Kidney epithelial cell (primary cell): Measurements from ENCODE around the gene DOCK3. TPM values are rescaled to one million over a fixed set of nuclear protein-coding genes. Genes with fewer than 3 reads are reported as not detected.
"Not testable (repeated sequence)": the region's sequence is repeated elsewhere in the genome, so short reads cannot be mapped to it uniquely, and the experiment has no call there.

Source experiments
- DNase-seq: peaks from one replicate; pipeline ENCODE4 v3.0.0-alpha.2; 2010; ENCODE audit warnings: low read depth
- H3K27me3 ChIP-seq: 2 replicates; pipeline ENCODE4 v1.6.0; 2011; ENCODE audit warnings: low read length; ENCODE audit not compliant: control insufficient read depth, insufficient read depth
- H3K36me3 ChIP-seq: 2 replicates; pipeline ENCODE4 v1.5.1; 2011; ENCODE audit warnings: low read length; ENCODE audit not compliant: control insufficient read depth, insufficient read depth
- H3K4me3 ChIP-seq: 2 replicates; pipeline ENCODE4 v1.5.1; 2011; ENCODE audit warnings: low read depth, mild to moderate bottlenecking, control low read depth, low read length
- CTCF ChIP-seq: IDR thresholded peaks from 2 replicates; pipeline ENCODE4 v1.5.1; 2011; ENCODE audit warnings: mild to moderate bottlenecking, moderate library complexity, low read length, control low read depth, inconsistent platforms; ENCODE audit not compliant: insufficient read depth, poor library complexity, severe bottlenecking
- total RNA-seq: library from RNA; depleted of rRNA; stranded (reverse); fragments of >200 nt; gene quantifications from 2 replicates; pipeline ENCODE4 v1.2.3, GENCODE V29; 2015

The DOCK3 gene
- total RNA-seq, 1 donor from 2014 or later: 1.7 TPM

GRCh38 chr3:51307458-51307857 lies 632.7 kb downstream of the DOCK3 start:
- Histone ChIP-seq H3K27me3 (no peaks in the 10 kb centered on the region), H3K4me3 (no peak overlapping the region), H3K36me3 (no peaks in the 10 kb centered on the region)
- TF ChIP-seq CTCF: no peak
- no peak for DNase-seq

- not testable (repeated sequence) for H3K4me3 ChIP-seq, H3K27me3 ChIP-seq, DNase-seq, H3K36me3 ChIP-seq
Observed at GRCh38 chr3:51307945-51308607, 633.3 kb downstream of the DOCK3 start.

- Histone ChIP-seq H3K27me3 (no peaks in the 10 kb centered on the region), H3K36me3 (no peaks in the 10 kb centered on the region), H3K4me3 (no peak overlapping the region)
- peak; percentile 36 for TF ChIP-seq CTCF
- DNase-seq: no peak
Observed at GRCh38 chr3:51311055-51311454, 636.3 kb downstream of the DOCK3 start.

GRCh38 chr3:51328206-51328605 lies 653.5 kb downstream of the DOCK3 start:
- Histone ChIP-seq H3K4me3 (no peak overlapping the region), H3K27me3 (no peaks in the 10 kb centered on the region), H3K36me3 (no peaks in the 10 kb centered on the region)
- TF ChIP-seq CTCF: no peak
- no peak for DNase-seq

- TF ChIP-seq CTCF: no peak
- DNase-seq: no peak
Observed at GRCh38 chr3:51330046-51330445, 655.3 kb downstream of the DOCK3 start.

GRCh38 chr3:51332156-51332555 lies 657.4 kb downstream of the DOCK3 start:
- H3K36me3 ChIP-seq: no peaks in the 10 kb centered on the region
- no peaks in the 10 kb centered on the region for H3K27me3 ChIP-seq
- DNase-seq: no peak
- no peak overlapping the region for H3K4me3 ChIP-seq
- no peak for TF ChIP-seq CTCF

More at GRCh38 chr3:51330046-51330445, 655.3 kb downstream of the DOCK3 start:
- Histone ChIP-seq H3K36me3 (no peaks in the 10 kb centered on the region), H3K4me3 (no peak overlapping the region), H3K27me3 (no peaks in the 10 kb centered on the region)
